GM23248 (cell line): ENCODE data around the gene DOCK9.

Experiments
- EZH2 ChIP-seq: fragments of 200-600 bp; sonication (generic); IDR thresholded peaks from 2 replicates; pipeline ENCODE4 v1.6.1; 2018; ENCODE audit warnings: antibody characterized with exemption, mild to moderate bottlenecking; ENCODE audit not compliant: insufficient read depth, poor library complexity, severe bottlenecking
- EZH2phosphoT487 ChIP-seq: fragments of 200-600 bp; sonication (generic); IDR thresholded peaks from 2 replicates; pipeline ENCODE4 v1.6.1; 2018; ENCODE audit warnings: antibody characterized with exemption, moderate library complexity, mild to moderate bottlenecking, low read depth; ENCODE audit not compliant: insufficient read depth

DNA sequence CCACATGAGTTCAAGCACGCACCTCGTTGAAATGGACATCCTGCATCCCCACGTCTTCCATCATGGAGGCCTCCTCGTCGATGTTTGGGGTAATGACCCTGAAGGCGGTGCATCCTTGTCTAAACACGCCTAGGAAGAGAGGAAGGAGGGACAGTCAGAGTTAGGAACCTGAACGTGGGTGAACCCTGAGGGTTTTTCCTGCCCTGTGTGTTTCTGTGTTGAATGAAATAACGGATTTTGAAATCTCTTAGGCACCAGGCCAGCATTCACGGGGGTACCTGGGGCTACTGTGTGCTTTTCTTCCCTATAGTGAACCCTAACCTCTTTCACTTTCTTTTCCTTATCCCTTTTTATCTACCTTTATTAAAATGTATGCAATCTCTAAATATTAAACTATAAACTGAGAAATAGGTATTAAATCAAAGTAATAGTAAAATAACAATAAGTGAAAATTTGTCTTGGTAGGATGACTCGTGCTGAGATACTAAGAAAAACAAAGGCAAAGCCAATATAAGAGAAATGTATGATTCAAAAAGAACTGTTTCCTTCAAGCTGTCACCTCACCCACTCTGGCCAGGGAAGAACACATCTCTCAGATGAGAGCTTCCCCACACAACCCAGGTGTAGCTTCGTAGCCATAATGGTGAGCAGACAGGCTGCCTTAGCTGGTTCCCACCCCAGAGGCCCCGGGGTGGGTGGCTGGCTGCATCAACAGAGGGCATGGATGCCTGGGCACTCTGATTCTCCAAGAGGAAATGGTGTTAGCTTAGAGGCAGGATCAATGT lies 153.3 kb downstream of the DOCK9 start:
- no peak for TF ChIP-seq EZH2
- no peak for TF ChIP-seq EZH2phosphoT487
